ENCODE measurements around the gene BEGAIN. TPM values are rescaled to one million over a fixed set of nuclear protein-coding genes. Genes with fewer than 3 reads are reported as not detected.
"Not testable (repeated sequence)": the region's sequence is repeated elsewhere in the genome, so short reads cannot be mapped to it uniquely, and the experiment has no call there.

Gene BEGAIN
- total RNA-seq, 1 donor from 2014 or later = 1.9 TPM

GRCh38 chr14:100524233-100524932 is 62.8 kb downstream of the BEGAIN start:
- Histone ChIP-seq H3K27me3 (ENCODE audit: low read depth) (no peaks in the 10 kb centered on the region), H3K27ac (replicated peaks) (no peak overlapping the region), H3K4me3 (no peak overlapping the region), H3K36me3 (peaks cover 29% of the 10 kb centered on the region), H3K9me3 (replicated peaks) (no peaks in the 10 kb centered on the region), H3K4me1 (no peaks in the 10 kb centered on the region)
- TF ChIP-seq CTCF (IDR thresholded peaks at IDR 0.05; ENCODE audit: borderline replicate concordance) = no peak
- intact Hi-C loops (cut with micrococcal nuclease) = loop anchor here (10.0 kb wide), 1 partner anchor 110 kb away; no protein-coding TSS in a partner anchor
- DNase-seq = peak; percentile 1

- intact Hi-C loops (cut with micrococcal nuclease) = loop anchor here (10.0 kb wide), 1 partner anchor 109 kb away; no protein-coding TSS in a partner anchor
- Histone ChIP-seq H3K4me1 (no peaks in the 10 kb centered on the region), H3K4me3 (no peak overlapping the region), H3K36me3 (peaks cover 23% of the 10 kb centered on the region), H3K27ac (replicated peaks) (no peak overlapping the region), H3K27me3 (ENCODE audit: low read depth) (no peaks in the 10 kb centered on the region), H3K9me3 (replicated peaks) (no peaks in the 10 kb centered on the region)
- DNase-seq = no peak
- TF ChIP-seq CTCF (IDR thresholded peaks at IDR 0.05; ENCODE audit: borderline replicate concordance) = no peak
These were observed 63.4 kb downstream of the BEGAIN start for GRCh38 chr14:100523843-100524169.

- DNase-seq = peak; percentile 4
- no peak for TF ChIP-seq CTCF (IDR thresholded peaks at IDR 0.05; ENCODE audit: borderline replicate concordance)
- Histone ChIP-seq H3K4me3 (no peak overlapping the region), H3K27ac (replicated peaks) (no peak overlapping the region), H3K4me1 (no peaks in the 10 kb centered on the region), H3K27me3 (ENCODE audit: low read depth) (no peaks in the 10 kb centered on the region), H3K36me3 (peaks cover 19% of the 10 kb centered on the region), H3K9me3 (replicated peaks) (no peaks in the 10 kb centered on the region)
- intact Hi-C loops (cut with micrococcal nuclease) = loop anchor here (10.0 kb wide), 1 partner anchor 108 kb away; no protein-coding TSS in a partner anchor
These were observed 63.9 kb downstream of the BEGAIN start for GRCh38 chr14:100523131-100523842.

GRCh38 chr14:100522616-100523099 is 64.6 kb downstream of the BEGAIN start:
- Histone ChIP-seq H3K9me3 (replicated peaks) (no peaks in the 10 kb centered on the region), H3K4me3 (no peak overlapping the region), H3K4me1 (no peaks in the 10 kb centered on the region), H3K27ac (replicated peaks) (no peak overlapping the region), H3K36me3 (peaks cover 18% of the 10 kb centered on the region), H3K27me3 (ENCODE audit: low read depth) (no peaks in the 10 kb centered on the region)
- DNase-seq = peak; percentile 9
- no peak for TF ChIP-seq CTCF (IDR thresholded peaks at IDR 0.05; ENCODE audit: borderline replicate concordance)
- intact Hi-C loops (cut with micrococcal nuclease) = loop anchor here (10.0 kb wide), 1 partner anchor 108 kb away; no protein-coding TSS in a partner anchor

- H3K4me3 ChIP-seq; H3K4me1 ChIP-seq; intact Hi-C loops (cut with micrococcal nuclease); DNase-seq; H3K36me3 ChIP-seq; H3K27me3 ChIP-seq (ENCODE audit: low read depth); H3K27ac ChIP-seq (replicated peaks): not testable (repeated sequence)
- H3K9me3 ChIP-seq (replicated peaks) = peaks cover 32% of the 10 kb centered on the region
These were observed 81.2 kb downstream of the BEGAIN start for GRCh38 chr14:100506053-100506452.

Data from left ventricle myocardium inferior (tissue), 1 donor.